Erythroblast (primary cell): Measurements from ENCODE around the gene CAPN13.

Experiments
- GATA1 ChIP-seq: IDR thresholded peaks from 2 replicates; pipeline ENCODE4 v1.6.1; 2011; ENCODE audit warnings: low read depth, mild to moderate bottlenecking, control low read depth, low read length, moderate library complexity
- POLR2A ChIP-seq: IDR thresholded peaks from 2 replicates; pipeline ENCODE4 v1.6.1; 2011; ENCODE audit warnings: mild to moderate bottlenecking, low read length

GRCh38 chr2:30709516-30709915, 97.7 kb downstream of the CAPN13 start:
- TF ChIP-seq POLR2A = no peak
- TF ChIP-seq GATA1 = no peak
